Mesodermal cell (in vitro differentiated cells): ENCODE data around the gene POLR2H.

Experiments
- H3K27ac ChIP-seq: 2 replicates; pipeline ENCODE4 v1.7.0; 2013; ENCODE audit warnings: mild to moderate bottlenecking, low read depth, low read length, moderate library complexity; ENCODE audit not compliant: severe bottlenecking
- H3K36me3 ChIP-seq: 2 replicates; pipeline ENCODE4 v1.7.1; 2013; ENCODE audit warnings: mild to moderate bottlenecking, low read length, moderate library complexity; ENCODE audit not compliant: control insufficient read depth, insufficient read depth
- H3K4me1 ChIP-seq: one replicate; pipeline ENCODE4 v1.7.1; 2013; ENCODE audit warnings: mild to moderate bottlenecking, low read length; ENCODE audit not compliant: insufficient read depth, control insufficient read depth, poor library complexity, severe bottlenecking
- H3K4me3 ChIP-seq: 2 replicates; pipeline ENCODE4 v1.7.0; 2013; ENCODE audit warnings: low read length, control low read depth, mild to moderate bottlenecking; ENCODE audit not compliant: insufficient read depth, poor library complexity, severe bottlenecking; ENCODE audit errors: extremely low read depth
- H3K9me3 ChIP-seq: 2 replicates; pipeline ENCODE4 v1.7.1; 2013; ENCODE audit warnings: mild to moderate bottlenecking, low read length, moderate library complexity; ENCODE audit not compliant: control insufficient read depth
- WGBS, 2 experiments: methylation state at CpG; one replicate each; pipeline ENCODE4 v1.1.5; 2013; ENCODE audit warnings: missing lambda C conversion rate in 2 of 2; ENCODE audit not compliant: insufficient coverage in 2 of 2; 5-methylcytosine and 5-hydroxymethylcytosine counted together

POLR2H gene

GRCh38 chr3:184417619-184418327 is 56.3 kb downstream of the POLR2H start:
- no peaks in the 10 kb centered on the region for H3K9me3 ChIP-seq
- no peak overlapping the region for H3K27ac ChIP-seq
- H3K36me3 ChIP-seq, result no peaks in the 10 kb centered on the region
- WGBS, 2 experiments, result 48 to 50% methylated on average over 5 to 11 of the region's 14 CpGs
- H3K4me3 ChIP-seq, result no peak overlapping the region
- H3K4me1 ChIP-seq, result no peaks in the 10 kb centered on the region
